ENCODE data around the gene DDHD1. TPM values are rescaled to one million over a fixed set of nuclear protein-coding genes. Genes with fewer than 3 reads are reported as not detected.

DDHD1 gene
- polyA plus RNA-seq, 2 of the 4 experiments (the other 2 are of a cell fraction) = 6.2 to 12.3 TPM

GRCh38 chr14:53174918-53175317 lies 21.8 kb upstream of the DDHD1 start:
- Histone ChIP-seq H3K4me3 (no peak overlapping the region), H3K27ac (no peak overlapping the region), H3K4me1 (no peaks in the 10 kb centered on the region), H3K9me3 (no peaks in the 10 kb centered on the region), H3K4me2 (no peak overlapping the region)
- ChIA-PET CTCF (no interaction called here), POLR2A (no interaction called here)
- WGBS (ENCODE audit: missing lambda C conversion rate) = 29% methylated on average over 4 of the region's 4 CpGs
- DNase-seq (ENCODE audit: low read depth in 1 of 2, low spot score in 1 of 2) = no peak
- FAIRE-seq = no peak
- ATAC-seq = no peak
- TF ChIP-seq CBX8 (IDR thresholded peaks at IDR 0.05) (no peak), CBX2 (IDR thresholded peaks at IDR 0.05; ENCODE audit: borderline replicate concordance, low read depth) (no peak), CTCF (IDR thresholded peaks at IDR 0.05) (no peak), FOXS1 (CRISPR knock-in tag; IDR thresholded peaks at IDR 0.05) (no peak), ZC3H11A (IDR thresholded peaks at IDR 0.05) (no peak), NFE2L2 (conservative IDR thresholded peaks at IDR 0.05; ENCODE audit: low read length) (no peak), SREBF2 (IDR thresholded peaks at IDR 0.05) (no peak)

- Histone ChIP-seq H3K9me3 (no peaks in the 10 kb centered on the region), H3K27ac (no peak overlapping the region), H3K4me1 (no peaks in the 10 kb centered on the region), H3K4me2 (no peak overlapping the region), H3K4me3 (no peak overlapping the region)
- no peak for FAIRE-seq
- ChIA-PET POLR2A (no interaction called here), CTCF (no interaction called here)
- no peak for DNase-seq (ENCODE audit: low read depth in 1 of 2, low spot score in 1 of 2)
- ATAC-seq = no peak
- 90% methylated on average over 9 of the region's 9 CpGs for WGBS (ENCODE audit: missing lambda C conversion rate)
- TF ChIP-seq E2F6 (IDR thresholded peaks at IDR 0.05; ENCODE audit: borderline replicate concordance, low read depth) (no peak), KDM5A (IDR thresholded peaks at IDR 0.05) (no peak), SMC3 (IDR thresholded peaks at IDR 0.05) (no peak), BCL3 (IDR thresholded peaks at IDR 0.05) (no peak), ZSCAN20 (CRISPR knock-in tag; IDR thresholded peaks at IDR 0.05) (no peak), EHF (CRISPR knock-in tag; IDR thresholded peaks at IDR 0.05) (no peak), RNF2 (IDR thresholded peaks at IDR 0.05; ENCODE audit: borderline replicate concordance, low read depth) (no peak), KDM1A (IDR thresholded peaks at IDR 0.05; ENCODE audit: low read depth) (no peak), TFCP2L1 (CRISPR knock-in tag; IDR thresholded peaks at IDR 0.05) (no peak), EP300 (IDR thresholded peaks at IDR 0.05) (no peak), POLR2AphosphoS2 (conservative IDR thresholded peaks at IDR 0.05; ENCODE audit: low read length) (no peak), HOXB5 (CRISPR knock-in tag; IDR thresholded peaks at IDR 0.05) (no peak)
Measured at GRCh38 chr14:53168786-53169185, 15.7 kb upstream of the DDHD1 start.

GRCh38 chr14:53167602-53168328 lies 14.6 kb upstream of the DDHD1 start:
- H3K4me2 ChIP-seq = peak overlapping the region; percentile 3; the same call in 1 of the 3 replicates
- ChIA-PET CTCF (interaction anchor here (0.9 kb wide), 1 partner anchor 12 kb away, joined by 3 read pairs; no protein-coding TSS in a partner anchor), POLR2A (no interaction called here)
- H3K9me3 ChIP-seq = no peaks in the 10 kb centered on the region
- TF ChIP-seq RARB (CRISPR knock-in tag; IDR thresholded peaks at IDR 0.05) (no peak), POLR2A (IDR thresholded peaks at IDR 0.05; ENCODE audit: low read length) (no peak), RCOR1 (IDR thresholded peaks at IDR 0.05; ENCODE audit: low read depth, low read length) (no peak), EHF (CRISPR knock-in tag; IDR thresholded peaks at IDR 0.05) (no peak), MAFK (IDR thresholded peaks at IDR 0.05; ENCODE audit: partially characterized antibody) (no peak), HOXB5 (CRISPR knock-in tag; IDR thresholded peaks at IDR 0.05) (no peak), ESRRA (IDR thresholded peaks at IDR 0.05; ENCODE audit: borderline replicate concordance, low read length) (no peak), TFCP2L1 (CRISPR knock-in tag; IDR thresholded peaks at IDR 0.05) (no peak), CEBPB (IDR thresholded peaks at IDR 0.05) (no peak), TP53 (CRISPR knock-in tag; IDR thresholded peaks at IDR 0.05) (no peak), NFE2L2 (conservative IDR thresholded peaks at IDR 0.05; ENCODE audit: low read length) (no peak)
- 74% methylated on average over 4 of the region's 4 CpGs for WGBS (ENCODE audit: missing lambda C conversion rate)
- no peak for DNase-seq (ENCODE audit: low read depth in 1 of 2, low spot score in 1 of 2)
- H3K4me1 ChIP-seq = no peaks in the 10 kb centered on the region
- no peak for ATAC-seq
- no peak overlapping the region for H3K4me3 ChIP-seq
- FAIRE-seq = no peak
- H3K27ac ChIP-seq = no peak overlapping the region

Measured in A549 (cell line).